Non-pigmented ciliary epithelial cell (primary cell): Measurements from ENCODE around the gene TNIP2.

Experiments
- DNase-seq: peaks from one replicate; pipeline ENCODE4 v3.0.0-alpha.2; 2010; ENCODE audit warnings: low read depth

TNIP2 gene

GRCh38 chr4:2714918-2715317 lies 41.2 kb downstream of the TNIP2 start:
- DNase-seq = no peak

GRCh38 chr4:2714061-2714770 lies 41.9 kb downstream of the TNIP2 start:
- DNase-seq = peak; percentile 26

GRCh38 chr4:2713337-2713736 lies 42.8 kb downstream of the TNIP2 start:
- no peak for DNase-seq

GRCh38 chr4:2712261-2712842 lies 43.8 kb downstream of the TNIP2 start:
- no peak for DNase-seq

GRCh38 chr4:2702770-2703169 lies 53.4 kb downstream of the TNIP2 start:
- DNase-seq = no peak

GRCh38 chr4:2702361-2702760 lies 53.8 kb downstream of the TNIP2 start:
- DNase-seq = no peak

GRCh38 chr4:2700031-2700430 lies 56.1 kb downstream of the TNIP2 start:
- no peak for DNase-seq

- no peak for DNase-seq
Measured at GRCh38 chr4:2699534-2699933, 56.6 kb downstream of the TNIP2 start.

GRCh38 chr4:2698951-2699505 lies 57.1 kb downstream of the TNIP2 start:
- no peak for DNase-seq

GRCh38 chr4:2698504-2698903 lies 57.6 kb downstream of the TNIP2 start:
- DNase-seq = no peak

- no peak for DNase-seq
Measured at GRCh38 chr4:2697995-2698414, 58.1 kb downstream of the TNIP2 start.

- no peak for DNase-seq
Measured at GRCh38 chr4:2696423-2696822, 59.7 kb downstream of the TNIP2 start.

GRCh38 chr4:2695346-2696060 lies 60.6 kb downstream of the TNIP2 start:
- no peak for DNase-seq

- no peak for DNase-seq
Measured at GRCh38 chr4:2694691-2695090, 61.4 kb downstream of the TNIP2 start.

GRCh38 chr4:2691952-2692435 lies 64.1 kb downstream of the TNIP2 start:
- no peak for DNase-seq
